GM10248 (cell line): ENCODE measurements around the gene SCMH1.

Experiments used
- CTCF ChIA-PET: fragments of 300-600 bp; sonication (Branson Sonifier 250); formaldehyde crosslinking; extraction: SDS; loops from one replicate; lab custom pipeline; 2021; ENCODE audit warnings: antibody characterized with exemption; lab: Yijun Ruan, JAX
- POLR2A ChIA-PET: fragments of 350-650 bp; sonication (Branson Sonifier 250); formaldehyde crosslinking; extraction: SDS; loops from one replicate; lab custom pipeline; 2020; ENCODE audit warnings: antibody characterized with exemption; lab: Yijun Ruan, JAX
- DNase-seq: peaks from one replicate; pipeline ENCODE4 v3.0.0; 2012; ENCODE audit errors: extremely low spot score
- CTCF ChIP-seq: IDR thresholded peaks from 2 replicates; pipeline ENCODE4 v1.5.1; 2012; ENCODE audit warnings: mild to moderate bottlenecking, low read depth; ENCODE audit errors: extremely low read depth, missing control alignments, control extremely low read depth

SCMH1 gene

GRCh38 chr1:41101076-41101475, 141.0 kb downstream of the SCMH1 start:
- ChIA-PET POLR2A (no interaction called here), CTCF (interaction anchor here (1.8 kb wide), 1 partner anchor 16 kb away, joined by 5 read pairs; no protein-coding TSS in a partner anchor)
- no peak for DNase-seq
- TF ChIP-seq CTCF = no peak

- POLR2A ChIA-PET = no interaction called here
Observed at GRCh38 chr1:41100170-41100569, 141.9 kb downstream of the SCMH1 start.

GRCh38 chr1:41098730-41099460, 143.2 kb downstream of the SCMH1 start:
- no peak for TF ChIP-seq CTCF
- CTCF ChIA-PET = no interaction called here
- POLR2A ChIA-PET = no interaction called here
- DNase-seq = no peak

More at GRCh38 chr1:41100170-41100569, 141.9 kb downstream of the SCMH1 start:
- no peak for TF ChIP-seq CTCF
- CTCF ChIA-PET = interaction anchor here (0.6 kb wide), 1 partner anchor 59 kb away, joined by 3 read pairs; no protein-coding TSS in a partner anchor
- DNase-seq = no peak

- DNase-seq = no peak
- no peak for TF ChIP-seq CTCF
- CTCF ChIA-PET = no interaction called here
- POLR2A ChIA-PET = no interaction called here
Observed at GRCh38 chr1:41097105-41097504, 145.0 kb downstream of the SCMH1 start.

- ChIA-PET CTCF (interaction anchor here (0.8 to 1.2 kb wide), 2 partner anchors 9 to 11 kb away, joined by 3 read pairs; no protein-coding TSS in a partner anchor), POLR2A (no interaction called here)
- no peak for TF ChIP-seq CTCF
- DNase-seq = no peak
Observed at GRCh38 chr1:41093826-41094225, 148.3 kb downstream of the SCMH1 start.

GRCh38 chr1:41086921-41087320, 155.2 kb downstream of the SCMH1 start:
- no peak for TF ChIP-seq CTCF
- POLR2A ChIA-PET = no interaction called here
- DNase-seq = no peak
- CTCF ChIA-PET = interaction anchor here (1.0 to 1.7 kb wide), 3 partner anchors 11 to 22 kb away, joined by 3 to 5 read pairs (median 5); no protein-coding TSS in a partner anchor

GRCh38 chr1:41078616-41079015, 163.5 kb downstream of the SCMH1 start:
- no peak for TF ChIP-seq CTCF
- no peak for DNase-seq
- ChIA-PET CTCF (no interaction called here), POLR2A (no interaction called here)
